KOPT-K1 (cell line): ENCODE measurements around the gene H3-3A.
A peak's percentile ranks its signal among the peaks of the same experiment; 100 is the strongest.

Source experiments
- H3K27ac ChIP-seq: fragments of 200-600 bp; sonication (generic); 2 replicates; pipeline ENCODE4 v1.5.1; 2016; ENCODE audit warnings: antibody characterized with exemption, mild to moderate bottlenecking, low read depth, low read length; ENCODE audit not compliant: poor library complexity, severe bottlenecking
- H3K36me3 ChIP-seq: fragments of 200-600 bp; sonication (generic); 2 replicates; pipeline ENCODE4 v1.5.1; 2017; ENCODE audit warnings: antibody characterized with exemption, mild to moderate bottlenecking, low read length, moderate library complexity; ENCODE audit not compliant: insufficient read depth
- H3K9me3 ChIP-seq: fragments of 200-600 bp; sonication (generic); 2 replicates; pipeline ENCODE4 v1.5.1; 2017; ENCODE audit warnings: antibody characterized with exemption, low read length, mild to moderate bottlenecking; ENCODE audit not compliant: insufficient read depth, poor library complexity, severe bottlenecking

Gene H3-3A

GRCh38 chr1:226041419-226041818 is 21.1 kb upstream of the H3-3A start:
- H3K36me3 ChIP-seq: no peaks in the 10 kb centered on the region
- H3K27ac ChIP-seq: no peak overlapping the region

GRCh38 chr1:226044514-226045101 is 17.9 kb upstream of the H3-3A start:
- no peaks in the 10 kb centered on the region for H3K36me3 ChIP-seq
- no peak overlapping the region for H3K27ac ChIP-seq
- H3K9me3 ChIP-seq: no peaks in the 10 kb centered on the region

More at GRCh38 chr1:226041419-226041818, 21.1 kb upstream of the H3-3A start:
- H3K9me3 ChIP-seq: no peaks in the 10 kb centered on the region

GRCh38 chr1:226046240-226046639 is 16.3 kb upstream of the H3-3A start:
- no peaks in the 10 kb centered on the region for H3K36me3 ChIP-seq
- no peaks in the 10 kb centered on the region for H3K9me3 ChIP-seq
- H3K27ac ChIP-seq: no peak overlapping the region

- no peak overlapping the region for H3K27ac ChIP-seq
- H3K36me3 ChIP-seq: no peaks in the 10 kb centered on the region
- no peaks in the 10 kb centered on the region for H3K9me3 ChIP-seq
Measured at GRCh38 chr1:226047495-226047894, 15.0 kb upstream of the H3-3A start.

- H3K9me3 ChIP-seq: no peaks in the 10 kb centered on the region
- no peaks in the 10 kb centered on the region for H3K36me3 ChIP-seq
- no peak overlapping the region for H3K27ac ChIP-seq
Measured at GRCh38 chr1:226048886-226049285, 13.6 kb upstream of the H3-3A start.

GRCh38 chr1:226050133-226050532 is 12.4 kb upstream of the H3-3A start:
- Histone ChIP-seq H3K9me3 (no peaks in the 10 kb centered on the region), H3K27ac (no peak overlapping the region), H3K36me3 (no peaks in the 10 kb centered on the region)

GRCh38 chr1:226051365-226051764 is 11.2 kb upstream of the H3-3A start:
- no peaks in the 10 kb centered on the region for H3K9me3 ChIP-seq
- no peaks in the 10 kb centered on the region for H3K36me3 ChIP-seq
- no peak overlapping the region for H3K27ac ChIP-seq

GRCh38 chr1:226052061-226052460 is 10.5 kb upstream of the H3-3A start:
- Histone ChIP-seq H3K27ac (no peak overlapping the region), H3K36me3 (no peaks in the 10 kb centered on the region), H3K9me3 (no peaks in the 10 kb centered on the region)

GRCh38 chr1:226054519-226055327 is 7.8 kb upstream of the H3-3A start:
- Histone ChIP-seq H3K9me3 (no peaks in the 10 kb centered on the region), H3K36me3 (peaks cover 8% of the 10 kb centered on the region; the same call in 1 of the 2 replicates), H3K27ac (no peak overlapping the region)

- no peaks in the 10 kb centered on the region for H3K9me3 ChIP-seq
- peaks cover 8% of the 10 kb centered on the region; the same call in 1 of the 2 replicates for H3K36me3 ChIP-seq
- no peak overlapping the region for H3K27ac ChIP-seq
Measured at GRCh38 chr1:226059709-226060108, 2.8 kb upstream of the H3-3A start.

GRCh38 chr1:226060427-226060826 is 2.1 kb upstream of the H3-3A start:
- H3K36me3 ChIP-seq: peaks cover 14% of the 10 kb centered on the region
- H3K9me3 ChIP-seq: no peaks in the 10 kb centered on the region
- H3K27ac ChIP-seq: no peak overlapping the region

GRCh38 chr1:226061068-226061840 is 1.3 kb upstream of the H3-3A start:
- Histone ChIP-seq H3K27ac (peak overlapping the region; percentile 94), H3K9me3 (no peaks in the 10 kb centered on the region)

GRCh38 chr1:226061841-226062557 is 517 bp upstream of the H3-3A start:
- H3K9me3 ChIP-seq: no peaks in the 10 kb centered on the region
- peaks cover 29% of the 10 kb centered on the region for H3K36me3 ChIP-seq
- H3K27ac ChIP-seq: peak overlapping the region; percentile 94

More at GRCh38 chr1:226061068-226061840, 1.3 kb upstream of the H3-3A start:
- peaks cover 22% of the 10 kb centered on the region for H3K36me3 ChIP-seq

GRCh38 chr1:226063224-226063976 is 884 bp downstream of the H3-3A start:
- peaks cover 43% of the 10 kb centered on the region for H3K36me3 ChIP-seq
- peak overlapping the region; percentile 94 for H3K27ac ChIP-seq
- H3K9me3 ChIP-seq: no peaks in the 10 kb centered on the region
